ENCODE results near the gene SUSD1. TPM values are rescaled to one million over a fixed set of nuclear protein-coding genes. Genes with fewer than 3 reads are reported as not detected.

The SUSD1 gene
- total RNA-seq, 2 donors from 2014 or later, result 6.2 to 10.6 TPM

GRCh38 chr9:112149211-112149610 is 25.9 kb downstream of the SUSD1 start:
- TF ChIP-seq CTCF (IDR thresholded peaks at IDR 0.05), result no peak
- Histone ChIP-seq H3K9me3 (no peaks in the 10 kb centered on the region), H3K27ac (no peak overlapping the region), H3K36me3 (no peaks in the 10 kb centered on the region), H3K27me3 (no peaks in the 10 kb centered on the region), H3K4me3 (no peak overlapping the region), H3K4me1 (no peaks in the 10 kb centered on the region)
- DNase-seq (ENCODE audit: low spot score), result no peak

GRCh38 chr9:112145886-112146285 is 29.2 kb downstream of the SUSD1 start:
- DNase-seq (ENCODE audit: low spot score), result no peak
- Histone ChIP-seq H3K36me3 (no peaks in the 10 kb centered on the region), H3K9me3 (no peaks in the 10 kb centered on the region), H3K4me1 (no peaks in the 10 kb centered on the region), H3K27ac (no peak overlapping the region), H3K27me3 (no peaks in the 10 kb centered on the region), H3K4me3 (no peak overlapping the region)
- no peak for TF ChIP-seq CTCF (IDR thresholded peaks at IDR 0.05)

GRCh38 chr9:112144807-112145206 is 30.3 kb downstream of the SUSD1 start:
- no peak for TF ChIP-seq CTCF (IDR thresholded peaks at IDR 0.05)
- Histone ChIP-seq H3K27me3 (no peaks in the 10 kb centered on the region), H3K9me3 (no peaks in the 10 kb centered on the region), H3K4me1 (no peaks in the 10 kb centered on the region), H3K4me3 (no peak overlapping the region), H3K27ac (no peak overlapping the region), H3K36me3 (no peaks in the 10 kb centered on the region)
- no peak for DNase-seq (ENCODE audit: low spot score)

GRCh38 chr9:112142420-112142819 is 32.7 kb downstream of the SUSD1 start:
- no peaks in the 10 kb centered on the region for H3K9me3 ChIP-seq
- no peak for TF ChIP-seq CTCF (IDR thresholded peaks at IDR 0.05)
- H3K4me1 ChIP-seq, result no peaks in the 10 kb centered on the region
- H3K36me3 ChIP-seq, result no peaks in the 10 kb centered on the region
- no peak overlapping the region for H3K4me3 ChIP-seq
- no peak for DNase-seq (ENCODE audit: low spot score)
- no peak overlapping the region for H3K27ac ChIP-seq
- H3K27me3 ChIP-seq, result no peaks in the 10 kb centered on the region

GRCh38 chr9:112140936-112141335 is 34.2 kb downstream of the SUSD1 start:
- H3K9me3 ChIP-seq, result no peaks in the 10 kb centered on the region
- no peak for DNase-seq (ENCODE audit: low spot score)
- no peak for TF ChIP-seq CTCF (IDR thresholded peaks at IDR 0.05)
- no peaks in the 10 kb centered on the region for H3K27me3 ChIP-seq
- no peaks in the 10 kb centered on the region for H3K4me1 ChIP-seq
- H3K4me3 ChIP-seq, result no peak overlapping the region
- H3K27ac ChIP-seq, result no peak overlapping the region
- no peaks in the 10 kb centered on the region for H3K36me3 ChIP-seq

GRCh38 chr9:112137066-112137465 is 38.0 kb downstream of the SUSD1 start:
- Histone ChIP-seq H3K27me3 (no peaks in the 10 kb centered on the region), H3K4me3 (no peak overlapping the region), H3K36me3 (no peaks in the 10 kb centered on the region), H3K9me3 (peaks cover 0 to 4% of the 10 kb centered on the region in 2 donors), H3K4me1 (no peaks in the 10 kb centered on the region), H3K27ac (no peak overlapping the region)
- TF ChIP-seq CTCF (IDR thresholded peaks at IDR 0.05), result no peak
- DNase-seq (ENCODE audit: low spot score), result no peak

Data from right atrium auricular region (tissue), 2 donors.